GM20431 (cell line): ENCODE results near the gene STK11.

Experiments used
- in situ Hi-C: fragments of 300-500 bp; cut with MseI, MboI; formaldehyde crosslinking; loops from one replicate; pipeline ENCODE4 v1.15.0; 2020; ENCODE audit warnings: low sequenced_read_pairs; ENCODE audit not compliant: unreplicated experiment

The STK11 gene, protein sequence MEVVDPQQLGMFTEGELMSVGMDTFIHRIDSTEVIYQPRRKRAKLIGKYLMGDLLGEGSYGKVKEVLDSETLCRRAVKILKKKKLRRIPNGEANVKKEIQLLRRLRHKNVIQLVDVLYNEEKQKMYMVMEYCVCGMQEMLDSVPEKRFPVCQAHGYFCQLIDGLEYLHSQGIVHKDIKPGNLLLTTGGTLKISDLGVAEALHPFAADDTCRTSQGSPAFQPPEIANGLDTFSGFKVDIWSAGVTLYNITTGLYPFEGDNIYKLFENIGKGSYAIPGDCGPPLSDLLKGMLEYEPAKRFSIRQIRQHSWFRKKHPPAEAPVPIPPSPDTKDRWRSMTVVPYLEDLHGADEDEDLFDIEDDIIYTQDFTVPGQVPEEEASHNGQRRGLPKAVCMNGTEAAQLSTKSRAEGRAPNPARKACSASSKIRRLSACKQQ

DNA sequence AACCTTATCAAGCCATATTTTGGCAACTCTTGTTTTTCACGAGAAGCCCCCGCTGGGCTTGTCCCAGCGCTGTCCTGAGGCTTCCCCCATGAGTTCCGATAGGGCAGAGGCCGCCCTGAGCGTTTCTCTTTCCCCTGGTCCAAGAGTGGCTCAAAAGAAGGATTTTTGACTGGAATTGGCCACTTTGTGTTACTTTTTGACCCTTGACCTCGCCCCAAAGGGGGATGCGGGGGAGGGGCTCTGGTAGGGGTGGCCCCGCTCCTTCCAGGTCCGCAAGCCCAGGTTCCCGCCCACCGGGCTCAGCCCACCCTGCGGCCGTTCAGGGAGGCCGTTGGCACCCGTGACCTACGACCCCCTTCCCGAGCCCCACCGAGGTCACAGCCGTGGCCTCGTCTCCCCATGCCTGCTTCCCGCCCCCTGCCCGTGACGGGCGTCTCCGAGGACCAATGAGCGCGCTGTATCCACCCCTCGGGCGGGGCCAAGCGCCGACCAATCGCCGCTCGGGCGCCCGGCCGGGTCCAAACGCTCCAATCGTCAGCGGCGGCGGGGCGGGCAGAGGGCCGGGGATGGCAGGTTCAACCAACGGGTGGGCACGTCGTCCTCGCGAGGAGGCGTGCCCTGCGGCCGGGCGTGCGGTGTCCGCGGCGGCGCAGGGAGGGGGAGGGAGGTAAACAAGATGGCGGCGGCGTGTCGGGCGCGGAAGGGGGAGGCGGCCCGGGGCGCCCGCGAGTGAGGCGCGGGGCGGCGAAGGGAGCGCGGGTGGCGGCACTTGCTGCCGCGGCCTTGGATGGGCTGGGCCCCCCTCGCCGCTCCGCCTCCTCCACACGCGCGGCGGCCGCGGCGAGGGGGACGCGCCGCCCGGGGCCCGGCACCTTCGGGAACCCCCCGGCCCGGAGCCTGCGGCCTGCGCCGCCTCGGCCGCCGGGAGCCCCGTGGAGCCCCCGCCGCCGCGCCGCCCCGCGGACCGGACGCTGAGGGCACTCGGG, at the start of gene STK11:
Gene STK11, plus strand, starts transcription at position 665 of the 986 bp plus-strand sequence. CDS start 1,136 bp downstream, outside the sequence.
- in situ Hi-C loops = no loop called here

DNA sequence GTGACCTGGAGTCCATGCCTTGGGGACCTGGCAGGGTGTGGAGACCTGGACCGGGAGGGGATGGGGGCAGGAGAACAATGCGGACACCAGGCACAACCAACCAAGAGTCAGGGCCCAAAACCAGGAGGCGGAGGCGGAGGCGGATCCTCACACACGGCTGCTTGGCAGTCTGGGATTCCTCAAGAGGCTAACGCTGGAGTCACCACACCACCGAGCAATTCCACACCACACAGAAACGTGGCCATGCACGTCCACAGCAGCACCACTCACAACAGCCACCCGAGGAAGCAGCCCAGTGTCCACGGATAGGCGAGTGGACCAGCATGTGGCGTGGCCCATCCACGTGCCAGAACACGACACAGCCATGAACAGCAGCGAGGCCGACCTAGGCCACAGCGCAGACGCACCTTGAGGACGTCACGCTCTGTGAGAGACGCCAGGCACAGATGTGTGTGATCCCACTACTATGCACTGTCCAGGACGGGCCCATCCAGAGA, 49.2 kb upstream of the STK11 start:
- in situ Hi-C loops = no loop called here

DNA sequence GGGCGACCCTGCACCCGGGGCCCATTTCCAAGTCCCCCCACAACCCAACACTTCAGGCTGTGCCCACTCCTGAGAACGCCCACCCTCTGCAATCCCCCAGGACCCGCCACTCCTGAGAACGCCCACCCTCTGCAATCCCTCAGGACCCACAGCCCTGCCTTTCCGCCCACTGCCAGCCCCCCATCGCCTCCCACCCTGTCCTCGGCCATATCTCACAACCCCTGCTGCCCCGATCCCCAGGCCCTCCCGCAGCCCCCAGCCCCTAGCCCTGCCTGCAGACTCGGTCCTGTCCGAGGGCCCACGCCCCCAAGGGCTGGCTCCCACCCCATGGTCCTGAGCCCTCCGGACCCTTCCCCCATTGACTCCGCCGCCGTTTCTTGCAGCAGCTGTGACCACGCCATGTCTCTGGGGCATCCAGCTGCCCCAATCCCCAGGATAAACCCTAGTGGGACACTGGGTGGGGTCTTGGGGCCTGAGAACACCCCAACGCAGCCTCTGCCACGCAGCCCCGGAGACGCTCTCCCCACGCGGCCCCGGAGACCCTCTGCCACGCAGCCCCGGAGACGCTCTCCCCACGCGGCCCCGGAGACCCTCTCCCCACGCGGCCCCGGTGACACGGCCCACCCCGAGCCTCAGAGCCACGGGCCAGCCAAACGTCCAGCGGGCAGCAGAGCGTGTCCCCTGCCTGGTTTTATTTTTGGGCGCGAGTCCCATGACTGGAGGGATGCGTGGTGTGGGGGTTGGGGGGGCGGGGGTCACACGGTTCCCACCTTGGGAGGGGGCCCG, 48.6 kb upstream of the STK11 start:
- in situ Hi-C loops = no loop called here

DNA sequence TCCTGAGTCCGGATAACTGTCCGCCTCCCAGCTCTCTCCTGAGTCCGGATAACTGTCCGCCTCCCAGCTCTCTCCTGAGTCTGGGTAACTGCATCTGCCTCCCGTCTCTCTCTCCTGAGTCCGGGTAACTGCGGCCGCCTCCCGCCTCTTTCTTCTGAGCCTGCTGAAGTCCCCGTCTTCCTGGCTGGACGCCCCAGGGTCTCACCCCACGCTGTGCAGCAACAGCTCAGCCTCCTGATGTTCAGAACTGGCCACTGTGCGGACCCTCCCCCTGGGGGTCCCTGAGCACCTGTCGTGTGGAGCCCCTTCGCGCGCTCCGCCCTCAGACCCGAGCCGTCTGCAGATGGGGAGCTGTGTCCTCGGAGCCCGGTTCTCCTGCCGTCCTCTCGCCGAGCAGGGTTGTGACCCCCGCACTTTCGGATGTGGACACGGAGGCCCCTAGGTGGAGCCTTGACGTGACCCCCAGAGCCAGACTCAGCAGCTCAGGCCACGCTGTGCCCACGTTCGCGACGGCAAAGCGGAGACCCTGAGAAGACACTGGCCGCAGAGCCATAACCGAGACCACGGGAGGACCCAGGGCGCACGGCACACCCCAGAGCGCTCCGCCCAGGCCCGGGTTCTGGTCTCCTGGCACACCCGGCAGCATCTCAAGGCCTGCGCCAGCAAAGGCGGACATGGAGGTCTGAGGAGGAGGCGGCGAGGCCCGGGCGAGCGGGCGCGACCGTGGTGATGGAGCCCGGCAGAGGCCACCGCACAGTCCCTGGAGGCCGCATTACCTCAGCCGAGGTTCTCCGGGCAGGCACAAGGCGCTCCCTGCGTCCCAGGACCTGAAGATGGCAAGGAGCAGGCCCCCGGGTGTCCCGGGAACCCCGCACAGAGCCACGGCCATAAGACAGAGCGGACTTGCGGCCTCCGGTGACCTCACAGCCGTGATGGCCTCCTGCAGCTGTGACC, 47.4 kb upstream of the STK11 start:
- in situ Hi-C loops = no loop called here

DNA sequence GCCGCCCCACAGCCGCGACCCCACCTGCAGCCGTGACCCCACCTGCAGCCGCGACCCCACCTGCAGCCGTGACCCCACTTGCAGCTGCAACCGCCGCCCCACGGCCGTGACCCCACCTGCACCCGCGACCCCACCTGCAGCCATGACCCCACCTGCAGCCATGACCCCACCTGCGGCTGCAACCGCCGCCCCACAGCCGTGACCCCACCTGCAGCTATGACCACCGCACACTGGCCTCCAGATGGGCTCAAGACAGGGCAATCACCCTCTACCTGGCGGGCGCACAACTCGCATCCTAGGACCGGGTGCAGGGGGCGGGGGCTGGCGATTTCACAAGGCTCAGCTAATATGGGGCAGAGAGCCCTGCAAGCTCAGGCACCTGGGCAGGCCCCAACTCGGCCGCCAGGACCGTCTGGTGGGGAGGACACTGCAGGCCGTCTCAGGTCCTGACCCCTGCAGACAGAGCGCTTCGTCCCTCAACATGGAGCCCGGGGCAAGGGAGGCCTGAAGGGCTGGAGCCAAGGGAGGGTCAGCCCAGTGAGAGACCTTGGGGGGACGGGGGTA, 46.6 kb upstream of the STK11 start:
- in situ Hi-C loops = no loop called here

DNA sequence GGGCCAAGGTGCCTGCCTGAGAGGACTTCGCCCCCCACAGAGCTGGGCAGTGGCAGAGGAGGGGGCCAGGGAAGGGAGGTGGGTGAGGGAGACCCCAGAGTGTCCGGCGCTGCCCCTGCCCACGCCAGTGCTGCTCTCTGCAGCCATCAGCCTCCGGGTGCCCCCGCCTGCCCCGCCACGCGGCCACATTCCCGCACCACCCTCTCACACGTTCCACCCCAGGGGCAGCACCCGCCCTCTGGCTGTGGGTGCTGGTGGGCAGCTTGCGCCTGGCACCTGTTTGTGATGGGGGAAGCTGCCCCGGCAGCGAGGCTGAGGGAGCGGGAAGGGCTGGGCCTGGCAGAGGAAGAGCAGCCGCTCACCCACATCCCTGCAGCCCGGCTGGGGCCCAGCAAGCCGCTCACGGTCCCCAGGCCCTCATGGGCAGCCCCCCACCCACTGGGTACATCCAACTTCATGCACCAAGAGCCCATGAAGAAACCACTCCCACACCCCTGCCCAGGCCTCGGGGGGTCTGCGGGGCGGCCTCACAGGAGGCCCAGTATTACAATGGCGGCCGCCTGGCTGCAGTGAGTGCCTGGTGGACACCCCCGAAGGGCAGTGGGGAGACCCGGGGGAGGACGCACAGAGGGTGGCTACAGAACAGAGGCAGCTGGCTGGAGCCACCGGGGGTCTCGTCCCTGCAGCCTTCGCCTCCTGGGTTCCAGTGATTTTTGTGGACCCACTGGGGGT, 45.5 kb upstream of the STK11 start:
- in situ Hi-C loops = no loop called here

DNA sequence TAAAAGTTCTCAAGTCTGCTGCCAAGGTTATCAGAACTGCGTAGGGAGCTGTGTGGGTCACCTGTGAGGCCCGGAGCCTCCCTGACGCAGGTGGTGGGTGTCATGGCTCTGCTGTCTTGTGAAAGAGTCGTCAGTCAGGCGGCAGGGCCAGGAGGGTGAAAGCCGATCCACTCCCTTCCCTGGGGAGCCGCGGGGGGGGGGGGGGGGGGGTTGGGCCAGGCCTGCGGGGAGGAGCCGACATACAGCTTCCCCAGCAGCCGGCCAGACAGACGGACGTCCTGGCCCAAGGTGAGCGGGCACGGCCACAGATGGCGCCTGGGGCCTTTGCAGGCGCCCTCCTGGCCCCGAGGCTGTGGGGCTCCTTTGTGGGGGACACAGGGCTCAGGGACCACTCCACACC, 43.9 kb upstream of the STK11 start:
- in situ Hi-C loops = no loop called here

DNA sequence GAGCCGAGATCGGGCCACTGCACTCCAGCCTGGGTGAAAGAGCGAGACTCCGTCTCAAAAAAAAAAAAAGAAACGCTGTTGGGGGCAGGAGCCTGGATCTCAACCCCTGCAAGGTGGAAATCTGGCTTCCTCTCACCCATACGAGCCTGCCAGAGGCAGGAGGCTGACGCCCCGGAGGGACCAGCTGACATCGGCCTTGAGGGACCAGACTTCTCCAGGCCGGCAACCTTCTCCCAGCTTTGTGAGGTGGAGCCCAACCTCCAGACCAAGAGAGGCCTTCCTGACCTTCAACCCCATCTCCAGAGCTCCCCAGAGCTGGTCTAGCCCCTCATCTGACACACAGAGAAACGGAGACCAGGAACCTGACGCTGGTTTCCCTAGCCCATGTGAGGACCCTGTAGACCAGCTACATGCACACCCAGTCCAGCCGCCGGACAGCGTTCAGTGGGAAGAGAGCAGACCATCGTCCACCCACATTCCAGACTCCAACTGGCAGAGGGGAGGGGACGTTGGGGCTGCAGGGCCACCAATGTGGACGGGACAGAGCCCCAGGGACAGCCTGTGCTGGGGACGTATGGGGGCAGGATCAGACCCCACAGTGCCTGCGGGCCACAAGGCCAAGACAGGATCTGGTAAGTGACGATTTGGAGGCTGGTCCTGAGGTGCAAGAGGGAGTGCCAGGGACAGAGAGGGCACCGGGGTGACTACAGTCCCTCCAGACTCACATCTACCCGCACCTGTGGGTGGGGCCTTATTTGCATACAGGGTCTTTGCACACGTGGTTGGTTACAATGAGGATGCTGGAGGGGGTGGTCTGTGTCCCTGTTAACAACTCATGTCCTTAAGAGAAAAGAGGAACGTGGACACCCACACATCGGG, 42.9 kb upstream of the STK11 start:
- in situ Hi-C loops = no loop called here

DNA sequence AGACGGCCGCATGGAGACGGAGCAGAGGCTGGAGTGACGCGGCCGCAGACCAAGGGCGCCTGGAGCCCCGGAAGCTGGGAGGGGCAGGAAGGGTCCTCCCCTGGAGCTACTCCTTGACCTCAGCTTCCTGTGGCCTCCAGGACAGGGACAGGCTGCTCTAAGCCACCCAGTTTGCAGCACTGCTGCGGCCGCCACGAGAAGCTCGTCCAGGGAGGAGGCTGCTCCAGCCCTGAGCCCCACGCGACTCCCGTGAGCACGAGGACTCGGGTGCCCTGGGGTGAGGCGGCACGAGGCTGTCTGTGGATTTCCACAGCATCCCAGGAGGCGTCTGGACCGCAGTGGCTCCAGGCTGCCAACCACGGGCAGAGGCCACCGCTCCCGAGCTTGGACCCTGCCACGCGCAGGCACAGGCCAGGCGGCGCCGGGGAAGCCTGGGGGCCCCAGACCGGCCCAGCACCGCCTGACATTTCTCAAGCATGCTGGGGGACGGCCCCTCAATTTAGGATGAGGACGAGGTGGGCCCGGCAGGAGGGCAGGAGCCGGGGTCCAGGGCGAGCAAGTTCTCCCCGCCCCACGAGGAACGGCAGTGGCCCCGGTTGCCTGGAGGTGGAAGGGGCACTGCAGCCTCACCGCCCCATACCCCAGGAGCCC, 42.2 kb upstream of the STK11 start:
- in situ Hi-C loops = no loop called here

DNA sequence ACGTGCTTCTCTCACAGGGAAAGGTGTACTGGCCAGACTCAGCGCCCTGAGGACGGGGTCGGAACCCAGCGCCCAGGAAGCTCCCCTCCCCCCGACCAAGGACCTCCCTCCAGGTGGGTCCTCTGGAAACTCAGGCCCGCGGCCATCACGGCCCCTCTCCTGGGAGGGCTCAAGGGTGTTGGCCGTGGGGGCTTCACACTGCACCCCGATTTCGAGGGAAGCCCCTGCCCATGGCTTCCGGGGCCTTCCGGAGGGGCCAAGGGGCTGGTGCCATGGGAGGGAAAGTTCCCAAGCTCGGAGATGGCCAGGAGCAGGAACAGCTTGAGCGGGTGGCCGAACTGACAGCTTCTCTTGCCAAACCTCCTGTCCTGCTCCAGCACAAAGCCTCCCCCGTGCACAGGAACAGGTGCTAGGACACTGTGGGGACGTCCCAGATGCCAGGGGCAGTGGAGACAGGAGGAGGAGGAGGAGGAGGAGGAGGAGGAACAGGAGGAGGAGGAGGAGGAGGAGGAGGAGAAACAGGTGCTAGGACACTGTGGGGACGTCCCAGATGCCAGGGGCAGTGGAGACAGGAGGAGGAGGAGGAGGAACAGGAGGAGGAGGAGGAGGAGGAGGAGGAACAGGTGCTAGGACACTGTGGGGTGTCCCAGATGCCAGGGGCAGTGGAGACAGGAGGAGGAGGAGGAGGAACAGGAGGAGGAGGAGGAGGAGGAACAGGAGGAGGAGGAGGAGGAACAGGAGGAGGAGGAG, 41.5 kb upstream of the STK11 start:
- in situ Hi-C loops = no loop called here

DNA sequence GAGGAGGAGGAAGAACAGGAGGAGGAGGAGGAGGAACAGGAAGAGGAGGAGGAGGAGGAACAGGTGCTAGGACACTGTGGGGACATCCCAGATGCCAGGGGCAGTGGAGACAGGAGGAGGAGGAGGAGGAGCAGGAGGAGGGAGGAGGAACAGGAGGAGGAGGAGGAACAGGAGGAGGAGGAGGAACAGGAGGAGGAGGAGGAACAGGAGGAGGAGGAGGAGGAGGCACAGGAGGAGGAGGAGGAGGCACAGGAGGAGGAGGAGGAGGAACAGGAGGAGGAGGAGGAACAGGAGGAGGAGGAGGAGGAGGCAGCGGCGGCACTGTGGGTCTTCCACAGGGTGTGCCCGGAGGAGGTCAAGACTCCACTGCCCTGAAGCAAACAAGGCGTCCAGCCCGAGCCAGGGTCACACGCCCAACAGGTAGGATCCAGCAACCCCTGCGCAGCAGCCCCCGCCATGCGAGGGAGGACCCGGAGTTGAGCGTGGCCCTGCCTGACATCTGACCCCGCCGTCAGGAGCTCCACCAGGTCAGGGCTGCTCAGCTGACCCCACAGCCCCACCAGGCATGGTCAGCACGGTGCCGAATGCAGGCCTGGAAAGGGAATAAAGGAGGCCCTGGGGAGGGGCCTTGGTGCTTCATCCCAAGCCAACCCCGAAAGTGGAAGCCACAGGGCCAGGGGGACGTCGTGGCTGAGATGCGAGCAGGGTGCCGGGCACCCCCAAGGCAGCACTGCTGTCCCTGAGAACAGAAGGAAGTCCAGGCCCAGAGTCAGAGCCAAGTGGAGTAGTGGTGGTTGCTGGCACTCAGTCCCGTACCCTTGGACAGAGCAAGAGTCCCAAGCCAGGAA, 40.7 kb upstream of the STK11 start:
- in situ Hi-C loops = no loop called here

DNA sequence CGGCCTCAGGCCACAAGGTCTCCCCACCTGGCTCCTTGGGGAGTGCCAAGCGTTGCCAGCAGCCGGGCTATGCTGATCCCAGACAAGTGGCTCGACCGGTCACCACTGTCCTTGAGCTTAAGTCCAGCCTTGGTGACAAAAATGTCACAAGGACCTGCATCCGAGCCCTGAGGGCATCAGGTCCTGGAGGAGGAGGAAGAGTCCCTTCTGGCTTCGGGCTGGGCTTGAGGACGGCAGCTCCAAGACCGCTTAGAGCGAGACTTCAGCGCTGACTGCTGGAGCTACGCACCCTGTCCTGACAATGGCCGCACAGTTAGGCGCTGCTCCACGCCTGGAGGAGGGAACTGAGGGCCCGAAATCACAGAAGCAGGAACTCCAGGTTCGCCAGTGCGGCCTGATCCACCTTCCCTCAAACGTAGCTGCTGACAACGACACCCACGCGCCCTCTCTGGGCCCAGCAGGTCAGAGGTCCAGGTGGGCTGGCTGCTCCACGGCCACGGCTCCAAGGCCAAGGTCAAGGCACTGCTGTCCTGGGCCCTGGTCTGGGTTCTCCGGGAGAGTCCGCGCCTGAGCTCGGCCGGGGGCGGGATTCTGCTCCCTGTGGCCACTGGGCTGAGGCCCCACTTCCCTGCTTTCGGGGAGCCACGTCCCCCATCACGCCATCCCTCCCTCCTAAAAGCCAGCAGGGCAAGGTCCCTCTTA, 38.6 kb upstream of the STK11 start:
- in situ Hi-C loops = no loop called here

DNA sequence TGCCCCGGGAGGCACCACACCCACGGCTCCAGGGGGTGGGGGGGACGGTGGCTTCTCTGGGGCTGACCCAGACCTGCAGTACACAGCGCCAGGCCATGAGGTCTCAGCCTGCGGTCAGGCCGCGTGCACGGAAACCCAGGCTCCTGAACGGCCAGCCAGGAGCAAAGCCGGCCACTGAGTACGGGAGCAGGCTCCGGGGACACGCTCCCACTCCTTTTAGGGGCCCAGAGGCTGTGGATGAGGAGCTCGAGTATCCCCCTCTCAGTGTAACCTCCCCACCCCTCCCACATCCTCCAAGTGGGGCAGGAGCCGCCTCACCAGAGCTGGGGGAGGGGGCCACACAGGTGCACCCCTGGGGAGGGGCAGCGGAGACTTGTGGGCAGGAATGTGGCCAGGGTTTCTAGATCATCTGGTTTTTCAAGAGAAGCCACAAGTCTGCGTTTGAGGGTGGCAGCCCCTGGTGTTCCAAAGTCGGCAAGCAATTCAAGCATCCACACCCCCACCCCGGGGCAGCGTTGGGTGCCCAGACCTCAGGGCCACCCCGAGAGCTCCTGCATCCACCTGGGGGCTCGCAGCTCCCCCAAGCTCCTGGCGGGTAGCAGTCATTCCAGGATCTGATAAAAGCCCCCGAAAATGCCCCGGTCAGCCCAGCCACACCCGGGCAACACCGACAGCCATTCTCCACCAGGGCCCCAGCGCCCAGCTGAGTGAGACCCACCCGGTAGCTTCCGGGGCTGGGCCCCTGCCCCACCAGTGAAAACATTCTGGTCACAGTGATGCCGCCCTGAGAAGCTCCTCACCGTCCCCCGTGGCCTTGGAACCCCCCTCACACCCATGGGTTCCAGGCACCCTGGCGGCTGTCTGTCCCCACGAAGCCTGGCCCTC, 37.6 kb upstream of the STK11 start:
- in situ Hi-C loops = no loop called here
